ENCODE measurements around the gene FGF10. TPM values are rescaled to one million over a fixed set of nuclear protein-coding genes. Genes with fewer than 3 reads are reported as not detected.

The FGF10 gene
- not detected in 2 replicates for total RNA-seq

GRCh38 chr5:44389090-44389822, at the start of gene FGF10:
Gene FGF10, minus strand, starts transcription at chr5:44389420. Its CDS starts 738 bp downstream, at chr5:44388682.

